ENCODE results near the gene MATN4.

- no peak for TF ChIP-seq CTCF (conservative IDR thresholded peaks at IDR 0.05; ENCODE audit: low read depth in 2 of 2)
- no peak for TF ChIP-seq NANOG (IDR thresholded peaks at IDR 0.05; ENCODE audit: borderline replicate concordance)
- no peak for TF ChIP-seq EZH2phosphoT487 (IDR thresholded peaks at IDR 0.05; ENCODE audit: unreplicated experiment)
- TF ChIP-seq POLR2AphosphoS5 (IDR thresholded peaks at IDR 0.05; ENCODE audit: low read depth): no peak
- no peak for TF ChIP-seq EZH2 (IDR thresholded peaks at IDR 0.05; ENCODE audit: low read depth, unreplicated experiment)
- TF ChIP-seq JUNB (IDR thresholded peaks at IDR 0.05; ENCODE audit: unreplicated experiment): no peak
- no peak for TF ChIP-seq REST (IDR thresholded peaks at IDR 0.05; ENCODE audit: unreplicated experiment)
- no peak for TF ChIP-seq ZNF462 (CRISPR knock-in tag; IDR thresholded peaks at IDR 0.05)
- TF ChIP-seq ETS1 (IDR thresholded peaks at IDR 0.05): no peak
- TF ChIP-seq ZNF114 (CRISPR knock-in tag; IDR thresholded peaks at IDR 0.05): no peak
- TF ChIP-seq CREB1 (CRISPR knock-in tag; IDR thresholded peaks at IDR 0.05; ENCODE audit: low read depth): no peak
These were observed 3.6 kb downstream of the MATN4 start for GRCh38 chr20:45304464-45304999.

All from GM23338 (cell line).